ENCODE data around the gene GDAP1L1. TPM values are rescaled to one million over a fixed set of nuclear protein-coding genes. Genes with fewer than 3 reads are reported as not detected.

Gene GDAP1L1
- total and polyA plus RNA-seq, 4 donors = not detected

Other genes starting within 250 kb of the GDAP1L1 start
- gene JPH2, start 60.1 kb upstream of the GDAP1L1 start, total RNA-seq = 100 to 1,000 TPM in 1 of 2 donors, 10 to 100 TPM in 1; 63.3 to 140 TPM
- 10 to 100 TPM; 12.8 to 19.4 TPM for gene JPH2, start 60.1 kb upstream of the GDAP1L1 start, polyA plus RNA-seq
- 10 to 100 TPM; 26.7 to 34.2 TPM for gene OSER1, start 36.5 kb upstream of the GDAP1L1 start, total RNA-seq
- gene OSER1, start 36.5 kb upstream of the GDAP1L1 start, polyA plus RNA-seq = 10 to 100 TPM; 29.2 to 54.1 TPM
- 1 to 10 TPM; 6.6 TPM for gene FITM2, start 63.9 kb downstream of the GDAP1L1 start, total RNA-seq
- gene FITM2, start 63.9 kb downstream of the GDAP1L1 start, polyA plus RNA-seq = 1 to 10 TPM; 2.9 to 3.6 TPM
- gene R3HDML, start 89.7 kb downstream of the GDAP1L1 start, total RNA-seq = not detected
- gene R3HDML, start 89.7 kb downstream of the GDAP1L1 start, polyA plus RNA-seq = not detected
- not detected for gene HNF4A, start 108.4 kb downstream of the GDAP1L1 start, total RNA-seq
- gene HNF4A, start 108.4 kb downstream of the GDAP1L1 start, polyA plus RNA-seq = 10 to 100 TPM in 1 of 2 donors, under 1 TPM in 1; 0.05 to 11.8 TPM
- 10 to 100 TPM in 1 of 2 donors, 1 to 10 TPM in 1; 7.6 to 11.8 TPM for gene TTPAL, start 228.6 kb downstream of the GDAP1L1 start, total RNA-seq
- 1 to 10 TPM; 1.8 to 4.2 TPM for gene TTPAL, start 228.6 kb downstream of the GDAP1L1 start, polyA plus RNA-seq